ENCODE results near the gene TMEM107.

TMEM107 gene

GRCh38 chr17:8162233-8162996, 13.8 kb downstream of the TMEM107 start, which contains the start of gene VAMP2:
VAMP2 (minus strand) TSS chr17:8162948; CDS start chr17:8162879, 69 bp downstream.
- DNase-seq (ENCODE audit: low read depth), result peak; percentile 81

DNA sequence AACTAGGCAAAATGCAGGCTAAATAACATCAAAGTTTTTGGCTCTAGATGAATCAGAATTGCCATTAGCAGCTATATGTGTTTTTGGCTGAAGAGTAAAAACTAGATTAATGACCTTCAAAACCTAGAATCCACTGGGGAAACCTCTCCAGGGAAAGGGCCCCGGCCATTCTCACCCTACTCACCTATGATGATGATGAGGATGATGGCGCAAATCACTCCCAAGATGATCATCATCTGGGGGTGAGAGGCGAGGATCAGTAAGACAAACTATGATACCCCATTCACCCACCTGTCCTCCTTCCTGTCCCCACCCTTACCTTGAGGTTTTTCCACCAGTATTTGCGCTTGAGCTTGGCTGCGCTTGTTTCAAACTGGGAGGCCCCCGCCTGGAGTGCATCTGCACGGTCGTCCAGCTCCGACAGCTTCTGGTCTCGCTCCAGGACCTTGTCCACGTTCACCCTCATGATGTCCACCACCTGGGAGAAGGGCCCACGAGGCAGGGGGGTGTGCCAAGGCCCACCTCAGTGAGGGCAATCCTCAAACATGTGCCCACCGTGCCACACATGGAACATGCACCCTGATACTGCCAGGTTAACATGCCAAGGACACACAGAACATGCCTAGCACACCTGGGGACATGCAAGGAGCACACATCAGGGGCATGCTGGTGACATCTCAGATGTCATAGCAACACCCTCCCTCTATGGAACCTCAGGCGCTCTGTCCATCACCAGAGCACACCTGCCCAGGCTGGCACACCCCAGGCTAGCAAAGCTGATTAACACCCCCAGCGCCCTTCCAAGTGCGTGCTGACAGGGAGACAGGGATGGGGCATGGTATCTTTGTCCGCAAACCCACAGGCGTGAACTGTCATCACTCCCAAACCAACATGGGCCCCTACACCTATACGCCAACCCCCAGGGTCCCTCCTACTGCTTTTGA, 14.6 kb downstream of the TMEM107 start:
- no peak for DNase-seq (ENCODE audit: low read depth)

DNA sequence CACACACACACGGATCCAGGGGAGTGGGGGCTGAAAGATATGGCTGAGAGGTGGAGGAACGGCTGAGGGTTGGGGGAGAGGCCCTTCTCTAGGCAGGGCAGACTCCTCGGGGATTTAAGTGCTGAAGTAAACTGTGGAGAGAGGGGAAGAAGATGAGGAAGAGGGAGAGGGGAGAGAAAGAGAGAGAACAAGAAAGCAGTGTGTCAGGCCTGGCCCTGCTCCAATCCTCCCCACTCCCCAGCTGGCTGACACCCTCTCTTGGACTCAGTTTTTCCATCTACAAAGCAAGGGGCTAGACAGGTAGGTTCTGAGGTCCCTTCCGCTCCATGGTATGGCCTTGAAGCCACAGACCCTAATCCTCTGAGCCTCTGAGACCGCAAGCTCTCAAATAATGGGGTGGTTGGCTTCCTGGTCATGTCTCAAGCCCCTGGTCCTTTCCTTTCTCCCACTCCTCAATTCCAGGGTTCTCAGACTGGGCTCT, 15.4 kb downstream of the TMEM107 start:
- DNase-seq (ENCODE audit: low read depth), result no peak

GRCh38 chr17:8160224-8160577, 16.0 kb downstream of the TMEM107 start:
- no peak for DNase-seq (ENCODE audit: low read depth)

DNA sequence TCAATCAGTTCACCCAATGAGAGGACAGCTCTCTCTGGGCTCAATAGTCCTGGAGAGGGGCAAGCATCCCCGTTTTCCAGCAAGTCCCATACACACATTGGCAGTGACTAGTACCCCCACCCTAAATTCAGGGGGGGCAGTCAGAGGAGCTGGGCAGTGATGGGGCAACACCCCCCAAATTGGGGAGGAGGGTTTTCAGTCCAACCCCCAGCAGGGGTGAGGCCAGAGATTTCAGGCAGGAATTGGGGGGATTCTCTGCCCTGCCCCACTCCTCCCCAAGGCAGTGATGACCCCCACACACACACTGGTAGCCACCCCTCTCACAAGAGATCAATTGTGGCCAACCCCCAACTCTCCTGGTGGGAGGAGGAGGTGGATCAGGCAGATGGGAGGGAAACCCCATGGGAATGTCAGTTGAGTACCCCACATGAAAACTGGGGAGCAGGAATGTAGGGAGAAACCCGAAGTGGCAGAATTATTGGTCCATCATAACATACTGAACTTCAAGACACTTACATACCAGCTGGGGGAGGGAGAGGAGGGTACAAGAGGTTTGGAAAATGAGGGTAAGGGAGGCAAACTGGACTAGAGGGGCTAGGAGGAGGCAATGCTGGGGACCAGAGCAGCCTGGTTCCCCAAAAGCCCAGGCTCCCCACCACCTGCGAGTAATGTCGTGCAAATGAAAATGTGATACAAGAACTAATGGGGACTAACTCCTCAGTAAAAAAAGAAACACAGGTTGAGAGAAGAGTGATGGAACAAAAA, 16.5 kb downstream of the TMEM107 start:
- no peak for DNase-seq (ENCODE audit: low read depth)

- DNase-seq (ENCODE audit: low read depth), result no peak
These were observed 17.2 kb downstream of the TMEM107 start for GRCh38 chr17:8159032-8159400.

- peak; percentile 81 for DNase-seq (ENCODE audit: low read depth)
These were observed 17.7 kb downstream of the TMEM107 start for GRCh38 chr17:8158267-8159031.

DNA sequence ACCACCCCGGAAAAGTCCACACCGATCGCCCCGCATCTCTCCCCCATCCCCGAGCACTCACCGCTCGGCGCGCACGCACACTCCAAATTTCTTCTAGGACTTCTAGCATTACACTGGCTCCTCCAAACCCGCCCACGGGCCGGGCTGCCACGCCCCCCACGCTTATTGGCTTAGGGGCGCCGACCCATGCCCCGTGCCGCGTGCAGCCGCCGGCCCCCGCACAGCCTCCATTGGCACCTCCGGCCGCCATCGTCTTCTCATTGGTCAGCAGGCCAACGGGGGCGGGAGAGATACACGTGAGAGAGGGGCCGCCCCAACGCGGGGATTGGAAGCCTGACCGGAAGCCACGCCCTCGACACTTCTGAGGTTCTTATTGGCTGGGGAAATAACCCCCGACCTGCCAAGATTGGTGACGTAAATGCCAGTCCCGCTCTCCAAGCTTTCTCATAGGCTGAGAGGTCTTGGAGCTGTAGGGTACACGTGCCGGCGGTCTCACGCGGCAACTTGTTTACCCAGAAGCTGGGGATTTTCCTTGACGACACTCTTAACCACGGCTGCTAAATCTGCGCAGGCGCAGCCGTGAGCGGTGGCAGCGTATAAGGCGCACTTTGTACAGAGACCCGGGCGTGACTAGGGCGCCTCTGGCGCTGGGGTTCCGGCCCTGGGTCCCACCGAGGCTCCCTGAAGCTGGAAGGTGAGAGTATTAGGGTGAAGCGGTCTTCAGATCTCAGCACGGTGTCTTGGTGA, 19.8 kb downstream of the TMEM107 start:
- peak; percentile 100 for DNase-seq (ENCODE audit: low read depth)

- DNase-seq (ENCODE audit: low read depth), result no peak
These were observed 20.3 kb downstream of the TMEM107 start for GRCh38 chr17:8155996-8156245.

DNA sequence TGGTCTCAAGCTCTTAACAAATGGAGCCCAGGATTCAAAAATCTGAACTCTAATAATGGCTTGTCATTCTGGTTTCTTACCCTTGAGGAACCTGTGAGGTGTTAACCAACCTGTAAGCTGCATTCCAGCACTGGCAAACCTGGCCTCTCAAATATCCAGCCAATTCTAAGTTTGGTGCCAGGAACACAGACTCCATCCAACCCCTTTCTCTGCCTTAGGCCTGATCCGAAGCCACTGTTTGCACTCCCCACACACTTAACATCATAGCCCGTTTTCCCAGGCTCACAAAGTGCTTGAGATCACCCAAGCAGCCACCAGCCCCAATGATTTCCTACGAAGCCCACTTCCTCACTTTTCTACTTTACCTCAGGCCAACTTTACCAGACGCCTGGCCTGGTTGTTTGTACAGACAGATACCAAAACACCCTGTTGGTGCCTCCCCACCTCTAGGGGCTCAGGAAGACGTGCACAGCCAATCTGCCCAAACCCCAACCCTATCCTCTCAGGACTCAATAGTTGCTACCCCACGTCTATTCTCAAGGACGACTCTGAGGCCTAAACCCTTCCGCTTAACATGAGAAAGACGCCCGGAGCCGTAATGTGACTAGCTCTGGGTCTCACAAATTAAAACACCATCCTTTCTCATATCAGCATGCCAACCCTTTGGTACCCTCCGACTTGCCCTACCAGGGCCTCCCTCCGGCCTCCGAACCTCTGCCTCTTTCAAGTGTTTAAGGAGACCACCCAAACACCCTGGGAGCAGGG, 20.8 kb downstream of the TMEM107 start:
- no peak for DNase-seq (ENCODE audit: low read depth)

DNA sequence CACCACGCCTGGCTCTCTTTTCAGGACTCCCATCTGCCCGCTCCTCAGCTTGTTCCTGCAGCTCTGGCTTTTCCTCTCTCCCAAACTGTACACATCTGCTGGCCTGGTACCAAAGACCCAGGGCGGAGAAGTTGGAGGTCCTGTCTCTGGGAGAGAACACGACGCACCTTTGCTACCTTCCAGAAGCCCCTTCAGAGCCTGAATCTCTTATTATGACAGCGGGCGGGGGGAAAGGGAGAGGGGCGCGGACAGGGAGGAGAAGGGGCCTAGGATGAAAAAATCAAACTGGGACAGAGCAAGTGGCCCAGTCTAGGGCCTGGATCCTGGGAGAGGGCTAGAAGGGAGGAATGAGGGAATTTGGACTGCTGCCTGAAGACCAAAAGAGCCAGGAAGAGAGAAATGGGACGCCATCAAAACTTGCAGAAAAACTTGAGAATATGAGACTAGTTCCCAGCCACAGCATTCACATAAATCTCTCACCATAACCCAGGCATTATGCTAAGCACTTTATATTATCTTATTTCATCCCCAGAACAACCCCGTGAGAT, 21.5 kb downstream of the TMEM107 start:
- no peak for DNase-seq (ENCODE audit: low read depth)

GRCh38 chr17:8153957-8154607, 22.1 kb downstream of the TMEM107 start:
- DNase-seq (ENCODE audit: low read depth), result peak; percentile 86

DNA sequence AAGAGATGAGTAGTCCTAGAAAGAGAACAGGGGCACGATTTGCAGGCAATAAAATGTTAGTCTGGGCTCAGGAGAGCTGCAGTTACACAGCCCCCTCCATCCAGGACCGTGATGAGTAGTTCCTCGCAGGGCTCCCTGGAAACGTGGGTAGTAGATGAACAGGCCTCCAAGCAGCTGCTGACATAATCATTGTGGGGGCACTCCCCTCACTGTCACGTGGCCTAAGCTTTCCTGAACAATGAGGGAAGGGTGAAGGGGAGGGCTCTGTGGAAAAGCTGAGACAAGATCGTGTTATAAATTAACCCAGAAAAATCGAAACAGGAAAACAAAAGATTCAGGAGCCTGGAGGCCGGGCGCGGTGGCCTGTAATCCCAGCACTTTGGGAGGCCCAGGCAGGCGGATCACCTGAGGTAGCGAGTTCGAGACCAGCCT, 22.6 kb downstream of the TMEM107 start:
- DNase-seq (ENCODE audit: low read depth), result no peak

DNA sequence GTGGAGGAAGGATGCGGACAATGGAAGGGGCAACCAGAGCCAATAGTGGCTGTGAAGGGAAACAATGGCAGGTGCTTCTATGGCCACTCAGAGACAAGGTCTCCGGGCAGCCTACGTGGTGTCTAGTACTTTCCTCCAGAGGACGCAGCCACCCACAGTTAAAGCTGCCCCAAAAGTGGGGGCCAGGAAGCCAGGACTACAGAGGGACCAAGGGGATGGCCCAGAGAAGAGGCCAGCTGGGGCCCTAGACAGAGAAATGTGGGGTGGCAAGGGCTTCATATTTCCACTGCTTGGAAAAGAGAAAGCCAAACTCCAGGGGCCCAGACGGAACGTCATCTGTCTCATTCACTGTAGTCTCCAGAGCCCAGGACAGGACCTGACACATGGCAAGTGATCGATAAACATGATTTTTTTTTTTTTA, 23.1 kb downstream of the TMEM107 start:
- no peak for DNase-seq (ENCODE audit: low read depth)

GRCh38 chr17:8152112-8152775, 23.9 kb downstream of the TMEM107 start, which contains the start of gene PER1:
PER1 (minus strand) TSS chr17:8152404; CDS start chr17:8150706, 1,698 bp downstream.
- peak; percentile 90 for DNase-seq (ENCODE audit: low read depth)

GRCh38 chr17:8151641-8152111, 24.5 kb downstream of the TMEM107 start:
- no peak for DNase-seq (ENCODE audit: low read depth)

GRCh38 chr17:8151120-8151640, 25.0 kb downstream of the TMEM107 start:
- peak; percentile 85 for DNase-seq (ENCODE audit: low read depth)
